T47D (cell line): Measurements from ENCODE around the gene EML6.
"Not testable (repeated sequence)": the region's sequence is repeated elsewhere in the genome, so short reads cannot be mapped to it uniquely, and the experiment has no call there.

Source experiments
- DNase-seq, 2 experiments: peaks; one replicate each; pipeline versions ENCODE4 v3.0.0 to v3.0.0-alpha.2; 2011 to 2012; ENCODE audit warnings: low read depth in 1 of 2, low spot score in 1 of 2
- JUND ChIP-seq: IDR thresholded peaks from 2 replicates; pipeline ENCODE4 v1.6.1; 2012; ENCODE audit warnings: low read depth
- in situ Hi-C: cut with HindIII; loops from 2 replicates; pipeline ENCODE4 v1.10.0; 2016; ENCODE audit warnings: low sequenced_read_pairs, low pct_unique_long_range_greater_than_20kb

Gene EML6

GRCh38 chr2:54858021-54858681 lies 134.7 kb downstream of the EML6 start:
- no peak for TF ChIP-seq JUND
- in situ Hi-C loops = no loop called here
- DNase-seq = no peak

- in situ Hi-C loops = no loop called here
- DNase-seq = no peak
- no peak for TF ChIP-seq JUND
Observed at GRCh38 chr2:54859416-54859815, 136.0 kb downstream of the EML6 start.

GRCh38 chr2:54859997-54860701 lies 136.7 kb downstream of the EML6 start:
- in situ Hi-C loops = no loop called here
- no peak for TF ChIP-seq JUND
- DNase-seq = no peak

- in situ Hi-C loops = no loop called here
Observed at GRCh38 chr2:54862229-54862628, 138.8 kb downstream of the EML6 start.

GRCh38 chr2:54862742-54863141 lies 139.3 kb downstream of the EML6 start:
- no peak for TF ChIP-seq JUND
- DNase-seq = no peak
- in situ Hi-C loops = no loop called here

More at GRCh38 chr2:54862229-54862628, 138.8 kb downstream of the EML6 start:
- DNase-seq = no peak
- TF ChIP-seq JUND = no peak

GRCh38 chr2:54863660-54864059 lies 140.2 kb downstream of the EML6 start:
- DNase-seq = no peak
- no peak for TF ChIP-seq JUND
- in situ Hi-C loops = no loop called here

- TF ChIP-seq JUND = no peak
- peak in 1 of 2 experiments; percentile 36 for DNase-seq
- in situ Hi-C loops = no loop called here
Observed at GRCh38 chr2:54864096-54864495, 140.6 kb downstream of the EML6 start.

GRCh38 chr2:54864727-54865126 lies 141.3 kb downstream of the EML6 start:
- in situ Hi-C loops = no loop called here
- no peak for DNase-seq
- TF ChIP-seq JUND = no peak

GRCh38 chr2:54866179-54866578 lies 142.7 kb downstream of the EML6 start:
- no peak for DNase-seq
- in situ Hi-C loops = no loop called here
- TF ChIP-seq JUND = no peak

- no peak for DNase-seq
Observed at GRCh38 chr2:54866868-54867267, 143.4 kb downstream of the EML6 start.

GRCh38 chr2:54867457-54867856 lies 144.0 kb downstream of the EML6 start:
- no peak for DNase-seq
- in situ Hi-C loops = no loop called here
- no peak for TF ChIP-seq JUND

More at GRCh38 chr2:54866868-54867267, 143.4 kb downstream of the EML6 start:
- in situ Hi-C loops = no loop called here
- TF ChIP-seq JUND = no peak

- no peak for DNase-seq
- in situ Hi-C loops = no loop called here
- no peak for TF ChIP-seq JUND
Observed at GRCh38 chr2:54871457-54872107, 148.1 kb downstream of the EML6 start.

GRCh38 chr2:54872780-54873179 lies 149.3 kb downstream of the EML6 start:
- in situ Hi-C loops = no loop called here
- no peak for DNase-seq
- no peak for TF ChIP-seq JUND

- not testable (repeated sequence) for DNase-seq
Observed at GRCh38 chr2:54873236-54873635, 149.8 kb downstream of the EML6 start.

More at GRCh38 chr2:54873236-54873635, 149.8 kb downstream of the EML6 start:
- in situ Hi-C loops = not testable (repeated sequence)
